ENCODE results near the gene FHAD1. TPM values are rescaled to one million over a fixed set of nuclear protein-coding genes. Genes with fewer than 3 reads are reported as not detected.

FHAD1 gene
- total RNA-seq, 2 experiments from 2014 or later, result not detected

DNA sequence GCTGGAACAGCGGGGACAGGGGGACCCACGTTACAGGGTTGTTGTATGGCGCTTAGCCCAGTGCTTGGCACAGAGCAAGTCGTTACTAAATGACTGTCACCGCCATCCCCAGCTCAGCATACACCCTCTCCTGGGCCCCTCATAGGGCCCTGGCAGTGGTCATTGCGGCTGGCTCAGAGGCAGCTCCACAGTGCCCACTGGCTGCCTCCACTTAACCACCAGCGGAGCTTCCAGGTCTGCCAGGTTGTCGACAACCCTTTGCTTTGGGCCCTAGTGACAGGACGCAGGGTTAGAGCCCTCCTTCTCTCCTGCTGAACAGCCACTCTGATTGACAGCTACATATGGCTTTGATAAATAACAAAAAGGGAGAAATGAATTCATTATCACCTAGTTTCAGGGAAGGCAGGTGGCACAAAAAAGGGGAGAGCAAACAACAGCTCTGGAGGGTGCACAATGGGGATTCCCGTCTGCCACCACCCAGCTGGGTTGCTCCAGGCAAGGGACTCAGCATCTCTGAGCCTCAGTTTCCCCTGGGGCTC, 167.5 kb downstream of the FHAD1 start:
- Mint-ChIP-seq H3K9me3 (no peaks in the 10 kb centered on the region), H3K4me1 (ENCODE audit: low read depth) (peaks cover 65% of the 10 kb centered on the region), H3K27me3 (no peaks in the 10 kb centered on the region), H3K36me3 (ENCODE audit: low read depth) (peaks cover 8% of the 10 kb centered on the region), H3K27ac (peak overlapping the region; percentile 40), H3K4me3 (peak overlapping the region; percentile 79)
- Histone ChIP-seq H3K9me3 (ENCODE audit: control insufficient read depth in 1 of 2, insufficient read depth in 1 of 2, low read length in 2 of 2) (no peaks in the 10 kb centered on the region), H3K27ac (ENCODE audit: low read depth in 1 of 2, low read length in 2 of 2) (no peak overlapping the region), H3K4me3 (ENCODE audit: low read length) (no peak overlapping the region), H3K36me3 (ENCODE audit: insufficient read depth, low read length) (peaks cover 14% of the 10 kb centered on the region), H3K4me1 (ENCODE audit: insufficient read depth, low read length) (peaks cover 88% of the 10 kb centered on the region), H3K27me3 (ENCODE audit: control insufficient read depth in 1 of 2, insufficient read depth in 2 of 2, low read length in 2 of 2) (no peaks in the 10 kb centered on the region)
- ATAC-seq (ENCODE audit: poor library complexity) (no peak), DNase-seq (no peak)
- ChIA-PET CTCF (interaction anchor here (3.4 kb wide), 1 partner anchor 17 kb away, joined by 11 read pairs; no protein-coding TSS in a partner anchor), POLR2A (no interaction called here)
- TF ChIP-seq, protein P1, sequence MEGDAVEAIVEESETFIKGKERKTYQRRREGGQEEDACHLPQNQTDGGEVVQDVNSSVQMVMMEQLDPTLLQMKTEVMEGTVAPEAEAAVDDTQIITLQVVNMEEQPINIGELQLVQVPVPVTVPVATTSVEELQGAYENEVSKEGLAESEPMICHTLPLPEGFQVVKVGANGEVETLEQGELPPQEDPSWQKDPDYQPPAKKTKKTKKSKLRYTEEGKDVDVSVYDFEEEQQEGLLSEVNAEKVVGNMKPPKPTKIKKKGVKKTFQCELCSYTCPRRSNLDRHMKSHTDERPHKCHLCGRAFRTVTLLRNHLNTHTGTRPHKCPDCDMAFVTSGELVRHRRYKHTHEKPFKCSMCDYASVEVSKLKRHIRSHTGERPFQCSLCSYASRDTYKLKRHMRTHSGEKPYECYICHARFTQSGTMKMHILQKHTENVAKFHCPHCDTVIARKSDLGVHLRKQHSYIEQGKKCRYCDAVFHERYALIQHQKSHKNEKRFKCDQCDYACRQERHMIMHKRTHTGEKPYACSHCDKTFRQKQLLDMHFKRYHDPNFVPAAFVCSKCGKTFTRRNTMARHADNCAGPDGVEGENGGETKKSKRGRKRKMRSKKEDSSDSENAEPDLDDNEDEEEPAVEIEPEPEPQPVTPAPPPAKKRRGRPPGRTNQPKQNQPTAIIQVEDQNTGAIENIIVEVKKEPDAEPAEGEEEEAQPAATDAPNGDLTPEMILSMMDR (IDR thresholded peaks at IDR 0.05), result no peak
- intact Hi-C loops (cut with DNase I, micrococcal nuclease), result loop anchor here in 1 of 2 experiments (10.0 kb wide), 1 partner anchor 1640 kb away; the partner anchor contains the start of gene SDHB

DNA sequence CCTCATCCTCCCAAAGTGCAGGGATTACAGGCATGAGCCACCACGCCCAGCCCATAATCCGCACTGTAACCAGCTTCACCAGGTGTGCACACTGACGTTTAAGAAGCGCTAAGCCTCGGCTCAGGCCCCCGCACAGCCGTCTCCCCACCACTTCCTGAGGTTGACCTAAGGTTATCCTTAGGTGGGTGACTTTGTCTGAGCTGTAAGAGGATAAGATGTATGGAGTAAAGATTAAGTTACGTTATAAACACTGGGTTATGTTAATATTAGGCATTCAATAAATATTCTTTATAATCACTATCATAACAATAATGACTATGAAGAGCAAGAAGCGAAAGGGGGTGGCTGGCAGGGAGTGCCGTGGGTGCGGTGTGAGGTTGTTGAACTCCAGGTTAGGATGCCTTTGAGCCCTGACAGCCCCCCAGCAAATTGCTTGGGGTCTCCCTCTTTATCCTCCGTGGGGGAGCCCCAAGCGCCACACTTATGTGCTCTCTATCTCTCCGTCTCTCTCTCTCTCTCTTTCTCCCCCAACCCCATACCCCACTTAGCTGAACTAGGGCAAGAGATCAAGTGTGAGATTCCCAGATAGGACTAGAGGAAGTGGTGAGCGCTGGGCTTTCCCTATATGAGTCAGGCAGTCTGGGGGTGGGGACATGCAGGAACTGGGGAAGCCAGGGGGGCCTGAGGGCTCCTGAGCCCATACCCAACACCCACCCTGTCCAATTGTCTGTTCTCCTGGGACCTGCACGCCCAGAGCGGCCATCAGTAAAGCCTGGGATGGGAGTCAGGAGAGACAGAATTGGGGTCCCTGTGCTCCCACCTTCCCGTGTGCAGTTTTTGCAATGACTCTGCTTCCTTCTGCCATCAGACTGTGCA, 170.3 kb downstream of the FHAD1 start:
- DNase-seq (peak in 12 of 14 experiments; percentile 25 to 92 (median 53)), ATAC-seq (ENCODE audit: poor library complexity) (peak; percentile 79)
- Histone ChIP-seq H3K9me3 (ENCODE audit: control insufficient read depth in 1 of 2, insufficient read depth in 1 of 2, low read length in 2 of 2) (no peaks in the 10 kb centered on the region), H3K36me3 (ENCODE audit: insufficient read depth, low read length) (peaks cover 24% of the 10 kb centered on the region), H3K4me1 (ENCODE audit: insufficient read depth, low read length) (peaks cover 82% of the 10 kb centered on the region), H3K27ac (ENCODE audit: low read depth in 1 of 2, low read length in 2 of 2) (peak overlapping the region; percentile 60 to 77), H3K27me3 (ENCODE audit: control insufficient read depth in 1 of 2, insufficient read depth in 2 of 2, low read length in 2 of 2) (no peaks in the 10 kb centered on the region), H3K4me3 (ENCODE audit: low read length) (peak overlapping the region; percentile 3)
- Mint-ChIP-seq H3K36me3 (ENCODE audit: low read depth) (peaks cover 13% of the 10 kb centered on the region), H3K27me3 (no peaks in the 10 kb centered on the region), H3K4me3 (peak overlapping the region; percentile 72), H3K9me3 (no peaks in the 10 kb centered on the region), H3K4me1 (ENCODE audit: low read depth) (peaks cover 56% of the 10 kb centered on the region), H3K27ac (peak overlapping the region; percentile 81)
- ChIA-PET CTCF (interaction anchor here (0.9 to 3.4 kb wide), 3 partner anchors 13 to 77 kb away, joined by 3 to 11 read pairs (median 3); no protein-coding TSS in a partner anchor), POLR2A (no interaction called here)
- TF ChIP-seq, protein P1 (IDR thresholded peaks at IDR 0.05), result no peak
- intact Hi-C loops (cut with DNase I, micrococcal nuclease), result loop anchor here in 1 of 2 experiments (10.0 kb wide), 1 partner anchor 1638 kb away; the partner anchor contains the start of gene SDHB

DNA sequence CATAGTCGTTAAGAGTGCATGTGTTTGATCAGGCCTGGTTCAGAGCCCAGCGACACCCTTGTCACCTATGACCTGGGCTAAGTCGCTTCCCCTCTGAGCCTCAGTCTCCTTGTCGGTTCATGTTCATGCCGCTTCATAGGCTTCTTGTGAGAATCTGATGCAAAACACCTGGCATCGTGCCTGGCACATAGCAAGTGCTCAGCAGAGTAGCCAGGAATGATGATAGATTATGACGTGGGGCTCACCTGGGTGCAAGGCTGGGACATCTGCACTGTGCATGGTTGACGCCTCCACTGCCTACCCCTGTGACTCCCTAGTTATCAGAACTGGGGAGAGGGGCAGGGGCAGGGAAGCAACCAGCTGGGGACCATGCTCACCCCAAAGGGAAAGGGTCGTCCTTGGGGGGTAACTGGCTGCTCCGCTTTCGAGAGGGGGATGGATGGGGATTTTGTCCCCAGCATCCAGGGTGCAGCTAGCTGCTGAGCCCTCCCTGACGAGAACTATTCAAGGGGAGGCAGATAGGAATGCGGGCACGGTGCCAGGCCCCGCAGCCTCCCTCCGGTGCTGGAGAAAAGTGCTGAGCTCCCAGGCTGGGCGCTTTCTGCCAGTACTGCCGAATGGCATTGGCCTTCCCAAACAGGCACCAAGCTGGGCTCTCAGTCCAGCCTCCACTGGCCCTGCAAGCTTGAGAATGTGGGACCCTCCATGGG, 171.9 kb downstream of the FHAD1 start:
- H3K27ac ChIP-seq (ENCODE audit: low read depth in 1 of 2, low read length in 2 of 2), result peak overlapping the region in 1 of 2 donors; percentile 30
- DNase-seq (peak in 1 of 14 experiments; percentile 21), ATAC-seq (ENCODE audit: poor library complexity) (no peak)
- intact Hi-C loops (cut with DNase I, micrococcal nuclease), result loop anchor here in 1 of 2 experiments (10.0 kb wide), 1 partner anchor 1636 kb away; the partner anchor contains the start of gene SDHB
- no peaks in the 10 kb centered on the region for H3K27me3 ChIP-seq (ENCODE audit: control insufficient read depth in 1 of 2, insufficient read depth in 2 of 2, low read length in 2 of 2)
- H3K4me1 ChIP-seq (ENCODE audit: insufficient read depth, low read length), result peaks cover 70% of the 10 kb centered on the region
- no peaks in the 10 kb centered on the region for H3K9me3 ChIP-seq (ENCODE audit: control insufficient read depth in 1 of 2, insufficient read depth in 1 of 2, low read length in 2 of 2)
- Mint-ChIP-seq H3K4me3 (peak overlapping the region; percentile 38), H3K27me3 (no peaks in the 10 kb centered on the region), H3K36me3 (ENCODE audit: low read depth) (peaks cover 13% of the 10 kb centered on the region), H3K27ac (no peak overlapping the region), H3K4me1 (ENCODE audit: low read depth) (peaks cover 50% of the 10 kb centered on the region), H3K9me3 (no peaks in the 10 kb centered on the region)
- peaks cover 21% of the 10 kb centered on the region for H3K36me3 ChIP-seq (ENCODE audit: insufficient read depth, low read length)
- ChIA-PET POLR2A (interaction anchor here (0.8 kb wide), 1 partner anchor 9 kb away, joined by 4 read pairs; no protein-coding TSS in a partner anchor), CTCF (interaction anchor here (1.5 kb wide), 1 partner anchor 12 kb away, joined by 3 read pairs; no protein-coding TSS in a partner anchor)
- TF ChIP-seq, protein P1 (IDR thresholded peaks at IDR 0.05), result no peak
- H3K4me3 ChIP-seq (ENCODE audit: low read length), result no peak overlapping the region

Measured in CD4-positive, alpha-beta T cell (primary cell).